HG03520 (cell line): ENCODE data around the gene SOX8.

ENCODE experiments used
- ATAC-seq: cut with Tn5 transposase; IDR thresholded peaks from one replicate; pipeline ENCODE4 v1.9.1; 2021; ENCODE audit warnings: mild to moderate bottlenecking, moderate library complexity; ENCODE audit not compliant: unreplicated experiment

SOX8 gene

DNA sequence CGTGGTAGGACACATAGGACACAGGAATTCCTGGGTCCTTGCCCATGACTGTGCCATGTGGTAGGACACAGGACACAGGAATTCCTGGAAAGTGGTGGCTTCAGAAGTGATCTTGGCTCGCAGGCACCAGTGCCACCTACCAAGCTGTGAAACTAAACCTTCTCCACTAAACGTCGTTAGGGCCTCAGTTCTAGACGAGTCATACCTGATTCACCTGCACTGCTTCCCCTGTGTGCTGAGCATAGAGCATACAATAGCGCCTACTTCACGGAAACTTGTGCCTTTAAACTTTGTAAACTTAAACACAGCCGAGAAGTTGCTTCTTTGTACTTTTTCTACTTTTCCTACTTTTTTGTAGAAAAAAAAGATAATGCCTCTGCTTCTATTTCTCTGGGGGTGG is 4.8 kb downstream of the SOX8 start:
- ATAC-seq = no peak

GRCh38 chr16:986925-987582 is 5.5 kb downstream of the SOX8 start:
- ATAC-seq = no peak

GRCh38 chr16:987906-988305 is 6.3 kb downstream of the SOX8 start:
- no peak for ATAC-seq

DNA sequence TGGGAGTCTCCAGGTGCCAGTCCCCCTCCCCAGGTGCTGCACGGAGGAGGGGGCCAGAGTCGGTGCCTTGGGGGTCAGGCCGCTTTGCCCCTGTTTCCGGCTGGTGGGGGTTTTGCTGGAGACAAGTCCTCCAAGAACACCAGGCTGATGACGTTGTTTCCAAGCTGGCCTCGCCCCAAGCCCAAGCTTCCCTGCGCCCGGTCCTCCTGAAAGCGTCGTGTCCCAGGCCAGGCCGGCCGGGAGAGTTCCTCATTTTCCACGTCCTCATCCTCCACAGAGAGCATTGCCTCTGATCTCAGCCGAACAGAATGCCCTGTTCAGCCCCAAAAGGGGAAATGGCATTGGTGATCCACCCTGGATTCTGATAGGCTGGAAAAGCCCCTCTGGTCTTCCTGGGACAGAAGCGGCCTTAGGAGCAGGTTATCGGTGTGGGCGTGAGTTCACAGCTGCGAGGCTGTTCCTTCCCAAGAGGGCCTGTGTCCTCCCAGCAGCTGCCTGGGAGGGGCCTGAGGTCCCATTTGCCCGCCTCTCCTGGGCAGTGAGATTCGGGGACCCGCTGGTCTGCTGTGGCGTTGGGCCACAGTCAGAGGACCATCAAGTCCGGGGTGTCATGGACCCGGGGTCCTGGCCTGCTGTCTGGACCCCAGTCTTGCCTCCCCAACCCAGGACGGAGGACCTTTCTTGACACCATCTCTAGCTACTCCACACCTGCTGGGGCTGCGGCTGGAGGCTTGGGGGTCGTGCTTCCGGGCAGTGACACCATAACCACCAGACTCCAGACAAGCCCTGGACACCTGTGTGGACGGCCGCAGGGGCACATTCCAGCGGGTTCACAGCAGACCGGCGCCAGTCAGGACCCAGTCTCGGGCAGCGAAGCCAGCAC is 7.1 kb downstream of the SOX8 start:
- ATAC-seq = no peak

GRCh38 chr16:989354-989814 is 7.8 kb downstream of the SOX8 start:
- ATAC-seq = no peak

- no peak for ATAC-seq
These were observed 9.1 kb downstream of the SOX8 start for GRCh38 chr16:990516-991291.

DNA sequence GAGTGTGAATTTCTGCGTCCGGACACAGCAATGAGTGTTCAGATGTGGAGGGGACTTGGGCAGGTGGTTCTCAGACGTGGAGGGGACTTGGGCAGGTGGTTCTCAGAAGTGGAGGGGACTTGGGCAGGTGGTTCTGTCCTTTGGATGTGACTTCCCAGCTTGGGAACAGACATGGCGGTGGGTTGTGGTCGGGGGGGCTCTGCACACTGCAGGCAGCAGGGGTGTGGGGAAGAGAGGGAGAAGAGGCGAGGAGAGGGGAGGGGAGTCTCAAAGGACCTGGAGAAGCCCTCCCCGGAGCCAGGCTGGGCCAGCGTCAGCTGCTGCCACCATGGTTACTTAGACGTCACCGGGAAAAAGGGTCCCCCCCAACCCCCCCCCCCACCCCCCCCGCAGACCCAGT is 9.8 kb downstream of the SOX8 start:
- ATAC-seq = no peak

DNA sequence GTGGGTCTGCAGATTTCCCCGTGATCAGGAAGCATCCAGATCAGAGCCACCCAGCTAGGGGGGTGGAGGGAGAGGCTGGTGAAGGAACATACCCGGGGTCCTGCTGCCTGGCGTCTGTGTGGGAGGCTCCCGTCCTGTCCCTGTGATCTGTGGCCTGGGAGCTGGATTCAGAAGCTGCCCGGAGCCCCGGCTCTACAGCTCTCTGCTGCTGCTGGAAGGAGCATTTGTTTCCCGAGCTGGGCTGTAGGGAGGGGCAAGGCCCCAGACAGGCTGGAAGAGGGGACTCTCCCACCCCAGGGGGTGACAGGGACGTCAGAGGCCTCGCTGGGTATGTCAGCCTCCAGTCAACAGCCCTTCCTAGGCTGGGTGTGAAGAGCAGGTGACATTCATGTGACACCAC is 10.2 kb downstream of the SOX8 start:
- no peak for ATAC-seq

DNA sequence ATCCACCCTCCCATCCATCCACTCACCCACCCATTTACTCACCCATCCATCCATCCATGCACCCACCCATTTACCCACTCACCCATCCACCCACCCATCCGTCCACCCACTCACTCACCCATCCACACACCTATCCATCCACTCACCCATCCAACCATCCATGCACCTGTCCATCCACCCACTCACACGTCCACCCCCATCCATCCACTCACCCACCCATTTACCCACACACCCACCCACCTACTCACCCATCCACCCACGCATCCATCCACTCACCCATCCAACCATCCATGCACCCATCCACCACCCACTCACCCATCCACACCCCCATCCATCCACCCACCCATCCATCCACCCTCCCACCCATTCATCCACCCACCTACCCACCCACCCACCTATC is 12.2 kb downstream of the SOX8 start:
- ATAC-seq = no peak

DNA sequence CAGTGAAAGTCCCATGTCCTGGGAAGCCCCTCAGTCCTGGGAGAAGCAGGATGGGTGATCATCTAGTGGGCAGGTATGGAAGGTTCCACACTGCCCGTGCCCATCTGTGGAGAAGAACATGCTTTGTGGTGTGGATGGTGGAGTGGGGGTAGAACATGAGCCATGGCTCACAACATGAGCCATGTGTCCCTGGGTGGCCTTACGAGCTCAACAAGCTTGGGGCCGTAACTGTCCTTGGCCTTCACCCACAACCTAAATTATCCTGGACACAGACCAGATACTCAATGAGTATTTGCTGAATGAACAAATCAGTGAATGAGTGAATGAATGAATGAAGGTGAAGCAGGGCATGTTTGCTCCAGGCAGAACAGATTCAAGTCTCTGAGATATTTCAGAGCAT is 13.5 kb downstream of the SOX8 start:
- no peak for ATAC-seq

DNA sequence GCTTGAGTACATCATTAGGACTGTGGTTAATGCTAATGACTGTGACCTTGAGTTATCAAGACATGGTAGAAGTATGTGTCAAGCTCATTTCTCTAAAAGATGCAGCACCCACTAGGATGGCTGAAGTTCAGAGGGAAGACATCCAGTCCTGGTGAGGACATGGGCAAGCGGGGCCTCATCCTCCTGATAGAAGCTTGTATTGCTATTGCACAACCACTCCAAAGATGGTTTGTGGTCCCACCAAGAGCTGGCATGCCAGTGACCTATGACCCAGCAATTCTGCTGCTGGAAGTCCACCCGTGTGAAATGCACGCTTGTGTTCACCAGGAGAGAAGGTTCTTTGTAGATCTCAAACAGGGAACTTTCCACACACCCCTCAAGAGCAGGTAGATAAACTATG is 14.2 kb downstream of the SOX8 start:
- no peak for ATAC-seq

GRCh38 chr16:996681-997080 is 15.1 kb downstream of the SOX8 start:
- ATAC-seq = no peak

- ATAC-seq = no peak
These were observed 16.0 kb downstream of the SOX8 start for GRCh38 chr16:997440-998051.

DNA sequence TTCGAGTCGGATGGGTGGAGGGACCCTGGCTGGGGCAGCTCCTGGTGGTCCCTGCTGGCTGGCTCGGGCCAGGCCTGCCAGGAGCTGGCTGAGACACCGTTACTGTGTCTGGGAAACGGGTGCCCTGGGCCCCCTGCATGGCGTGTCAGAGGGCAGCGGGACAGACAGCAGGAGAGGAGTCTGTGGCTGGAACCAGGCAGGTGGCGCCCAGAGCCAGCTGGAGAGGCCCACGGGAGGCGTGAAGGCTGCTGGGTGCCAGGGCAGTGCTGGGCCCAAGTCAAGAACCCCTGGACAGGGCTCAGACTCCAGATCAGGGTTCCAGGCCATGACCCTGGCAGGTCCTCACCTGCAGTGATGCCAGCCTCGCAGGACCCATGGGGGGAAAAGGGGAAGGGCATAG is 16.6 kb downstream of the SOX8 start:
- ATAC-seq = no peak

- no peak for ATAC-seq
These were observed 17.0 kb downstream of the SOX8 start for GRCh38 chr16:998615-999014.

GRCh38 chr16:999677-1000076 is 18.1 kb downstream of the SOX8 start:
- ATAC-seq = no peak

- ATAC-seq = no peak
These were observed 19.0 kb downstream of the SOX8 start for GRCh38 chr16:1000608-1001007.

GRCh38 chr16:1001096-1001495 is 19.5 kb downstream of the SOX8 start:
- no peak for ATAC-seq

GRCh38 chr16:1002399-1003166 is 21.0 kb downstream of the SOX8 start:
- ATAC-seq = no peak
